Astrocyte (in vitro differentiated cells and primary cell): ENCODE results near the gene MYB. TPM values are rescaled to one million over a fixed set of nuclear protein-coding genes. Genes with fewer than 3 reads are reported as not detected.
A peak's percentile ranks its signal among the peaks of the same experiment; 100 is the strongest.

Experiments used
- DNase-seq: peaks from one replicate; pipeline ENCODE4 v3.0.0-alpha.2; 2010; ENCODE audit warnings: low read depth
- FAIRE-seq: peaks from 2 replicates; lab custom pipeline; 2011; peaks lifted over from hg19 to GRCh38; lab: Jason Lieb, UNC
- H2AFZ ChIP-seq: 2 replicates; pipeline ENCODE4 v1.6.0; 2012; ENCODE audit warnings: low read depth, low read length, inconsistent platforms
- H3K27ac ChIP-seq: 2 replicates; pipeline ENCODE4 v1.5.1; 2011; ENCODE audit warnings: low read depth, low read length, inconsistent platforms
- H3K27me3 ChIP-seq: 2 replicates; pipeline ENCODE4 v1.6.0; 2011; ENCODE audit warnings: low read length, inconsistent platforms; ENCODE audit not compliant: insufficient read depth
- H3K36me3 ChIP-seq: 2 replicates; pipeline ENCODE4 v1.5.1; 2011; ENCODE audit warnings: low read length, inconsistent platforms; ENCODE audit not compliant: insufficient read depth
- H3K4me1 ChIP-seq: 2 replicates; pipeline ENCODE4 v1.5.1; 2011; ENCODE audit warnings: low read length, inconsistent platforms; ENCODE audit not compliant: insufficient read depth
- H3K4me2 ChIP-seq: 2 replicates; pipeline ENCODE4 v1.6.0; 2012; ENCODE audit warnings: low read length, inconsistent platforms
- H3K4me3 ChIP-seq: 2 replicates; pipeline ENCODE4 v1.5.1; 2011; ENCODE audit warnings: low read depth, mild to moderate bottlenecking, low read length, inconsistent platforms; ENCODE audit not compliant: insufficient read depth
- H3K79me2 ChIP-seq: 2 replicates; pipeline ENCODE4 v1.6.0; 2012; ENCODE audit warnings: mild to moderate bottlenecking, low read length, inconsistent platforms; ENCODE audit not compliant: insufficient read depth
- H3K9ac ChIP-seq: 2 replicates; pipeline ENCODE4 v1.6.0; 2012; ENCODE audit warnings: mild to moderate bottlenecking, low read length, inconsistent platforms
- H3K9me3 ChIP-seq: 2 replicates; pipeline ENCODE4 v1.5.1; 2012; ENCODE audit warnings: low read depth, mild to moderate bottlenecking, low read length, inconsistent platforms; ENCODE audit not compliant: insufficient read depth
- H4K20me1 ChIP-seq: 2 replicates; pipeline ENCODE4 v1.6.0; 2012; ENCODE audit warnings: low read length, inconsistent platforms; ENCODE audit not compliant: insufficient read depth
- H3K27ac Mint-ChIP-seq: one replicate; pipeline ENCODE4 v1.8.0; 2021; ENCODE audit warnings: mild to moderate bottlenecking, mixed read lengths; ENCODE audit not compliant: unreplicated experiment
- H3K27me3 Mint-ChIP-seq: one replicate; pipeline ENCODE4 v1.8.0; 2021; ENCODE audit warnings: low read depth, mixed read lengths; ENCODE audit not compliant: unreplicated experiment
- H3K36me3 Mint-ChIP-seq: one replicate; pipeline ENCODE4 v1.8.0; 2021; ENCODE audit warnings: low read depth, mixed read lengths; ENCODE audit not compliant: unreplicated experiment
- H3K4me1 Mint-ChIP-seq: one replicate; pipeline ENCODE4 v1.8.0; 2021; ENCODE audit warnings: low read depth, mixed read lengths; ENCODE audit not compliant: unreplicated experiment
- H3K4me3 Mint-ChIP-seq: one replicate; pipeline ENCODE4 v1.8.0; 2021; ENCODE audit warnings: mild to moderate bottlenecking, moderate library complexity, mixed read lengths; ENCODE audit not compliant: unreplicated experiment
- H3K9me3 Mint-ChIP-seq: one replicate; pipeline ENCODE4 v1.8.0; 2021; ENCODE audit warnings: mild to moderate bottlenecking, mixed read lengths; ENCODE audit not compliant: unreplicated experiment
- CTCF ChIP-seq: IDR thresholded peaks from 2 replicates; pipeline ENCODE4 v1.5.1; 2011; ENCODE audit warnings: low read depth, mild to moderate bottlenecking, inconsistent platforms, low read length, moderate library complexity; ENCODE audit not compliant: insufficient read depth
- EZH2 ChIP-seq: IDR thresholded peaks from 2 replicates; pipeline ENCODE4 v1.6.1; 2012; ENCODE audit warnings: mild to moderate bottlenecking, low read length, inconsistent platforms; ENCODE audit not compliant: insufficient read depth
- total RNA-seq: library from RNA; stranded (reverse); gene quantifications from 2 replicates; pipeline ENCODE4 v1.2.1, GENCODE V29; 2021

MYB gene
- total RNA-seq, 1 donor from 2014 or later = not detected

- H3K4me2 ChIP-seq = no peak overlapping the region
- H3K4me1 Mint-ChIP-seq = peaks cover 21% of the 10 kb centered on the region
Observed at GRCh38 chr6:135250234-135250633, 69.1 kb downstream of the MYB start.

GRCh38 chr6:135250751-135251497 is 69.8 kb downstream of the MYB start:
- Histone ChIP-seq H3K4me1 (peaks cover 5% of the 10 kb centered on the region), H3K36me3 (no peaks in the 10 kb centered on the region), H3K9me3 (peaks cover 5% of the 10 kb centered on the region), H3K79me2 (no peaks in the 10 kb centered on the region), H3K27ac (peak overlapping the region; percentile 15), H4K20me1 (no peaks in the 10 kb centered on the region), H2AFZ (no peak overlapping the region), H3K27me3 (no peaks in the 10 kb centered on the region), H3K9ac (no peak overlapping the region), H3K4me2 (peak overlapping the region; percentile 56), H3K4me3 (no peak overlapping the region)
- FAIRE-seq (no peak), DNase-seq (no peak)
- Mint-ChIP-seq H3K4me3 (no peak overlapping the region), H3K27me3 (no peaks in the 10 kb centered on the region), H3K9me3 (peaks cover 7% of the 10 kb centered on the region), H3K4me1 (peaks cover 21% of the 10 kb centered on the region), H3K36me3 (peaks cover 3% of the 10 kb centered on the region), H3K27ac (peak overlapping the region; percentile 29)
- TF ChIP-seq EZH2 (no peak), CTCF (no peak)

More at GRCh38 chr6:135250234-135250633, 69.1 kb downstream of the MYB start:
- peaks cover 5% of the 10 kb centered on the region for H3K9me3 ChIP-seq
- no peak overlapping the region for H3K27ac ChIP-seq
- FAIRE-seq (no peak), DNase-seq (no peak)
- no peaks in the 10 kb centered on the region for H3K27me3 ChIP-seq
- H2AFZ ChIP-seq = no peak overlapping the region
- Mint-ChIP-seq H3K27me3 (no peaks in the 10 kb centered on the region), H3K9me3 (peaks cover 2% of the 10 kb centered on the region), H3K4me3 (no peak overlapping the region), H3K27ac (peak overlapping the region; percentile 29), H3K36me3 (peaks cover 3% of the 10 kb centered on the region)
- TF ChIP-seq CTCF (no peak), EZH2 (no peak)
- H3K4me1 ChIP-seq = peaks cover 5% of the 10 kb centered on the region
- no peaks in the 10 kb centered on the region for H3K36me3 ChIP-seq
- no peak overlapping the region for H3K4me3 ChIP-seq
- H4K20me1 ChIP-seq = no peaks in the 10 kb centered on the region
- no peak overlapping the region for H3K9ac ChIP-seq
- no peaks in the 10 kb centered on the region for H3K79me2 ChIP-seq
